HepG2 (cell line): ENCODE data around the gene MXRA8. TPM values are rescaled to one million over a fixed set of nuclear protein-coding genes. Genes with fewer than 3 reads are reported as not detected.

ENCODE experiments used
- ARID4A ChIP-seq: sonication (generic); formaldehyde crosslinking; IDR thresholded peaks from 2 replicates; pipeline ENCODE4 v1.5.0; 2020; ENCODE audit warnings: mild to moderate bottlenecking, missing genetic modification reagents, borderline replicate concordance
- CCAR2 ChIP-seq: fragments of 200-400 bp; formaldehyde crosslinking; optimal IDR thresholded peaks from 2 replicates; pipeline ENCODE3; 2018; ENCODE audit warnings: low read depth, mild to moderate bottlenecking, low read length, moderate library complexity
- PATZ1 ChIP-seq: sonication (generic); formaldehyde crosslinking; IDR thresholded peaks from 2 replicates; pipeline ENCODE4 v1.4.0; 2020; ENCODE audit warnings: missing genetic modification reagents
- PHF8 ChIP-seq: sonication (generic); formaldehyde crosslinking; IDR thresholded peaks from 2 replicates; pipeline ENCODE4 v1.5.0; 2020; ENCODE audit warnings: missing genetic modification reagents
- POLR2AphosphoS2 ChIP-seq: IDR thresholded peaks from 2 replicates; pipeline ENCODE4 v1.6.1; 2011; ENCODE audit warnings: low read depth, low read length, improper control_type of control experiment
- PRDM10 ChIP-seq: sonication (generic); formaldehyde crosslinking; IDR thresholded peaks from 2 replicates; pipeline ENCODE4 v1.4.0; 2020; ENCODE audit warnings: low read depth, missing genetic modification reagents
- SALL1 ChIP-seq: sonication (generic); formaldehyde crosslinking; IDR thresholded peaks from 2 replicates; pipeline ENCODE4 v1.8.0; 2022; ENCODE audit warnings: mild to moderate bottlenecking, missing genetic modification reagents
- SPEN ChIP-seq: sonication (generic); formaldehyde crosslinking; IDR thresholded peaks from 2 replicates; pipeline ENCODE4 v1.5.1; 2020; ENCODE audit warnings: low read depth, mild to moderate bottlenecking, missing genetic modification reagents
- SYNCRIP ChIP-seq: fragments of 200-400 bp; formaldehyde crosslinking; IDR thresholded peaks from 2 replicates; pipeline ENCODE4 v1.6.1; 2018; ENCODE audit warnings: mild to moderate bottlenecking, low read depth, low read length; ENCODE audit not compliant: insufficient read depth
- ZNF205 ChIP-seq: IDR thresholded peaks from 2 replicates; pipeline ENCODE4 v1.6.1; 2018; ENCODE audit warnings: missing biosample characterization, missing genetic modification reagents
- ZNF781 ChIP-seq: sonication (generic); formaldehyde crosslinking; IDR thresholded peaks from 2 replicates; pipeline ENCODE4 v1.5.1; 2020; ENCODE audit warnings: borderline replicate concordance, mild to moderate bottlenecking, missing genetic modification reagents; ENCODE audit errors: not compliant biosample characterization
- polyA plus RNA-seq, 8 experiments: library from polyadenylated mRNA; depleted of rRNA in 3 of 8; stranded (reverse) in 7 of 8; unstranded in 1 of 8; fragments of >200 nt; fragmentation: Illumina TruSeq in 4 of 8; extraction: Trizol in 4 of 8; gene quantifications; 2 replicates each; pipeline versions ENCODE4 v1.2.1 to v1.2.3, GENCODE V29; 2011 to 2016; ENCODE audit warnings: low read depth in 4 of 8, missing spikeins in 1 of 8, mixed read lengths in 1 of 8; ENCODE audit not compliant: insufficient read depth in 1 of 8
- total RNA-seq, 5 experiments: library from RNA; depleted of rRNA; stranded (reverse); fragments of >200 nt; fragmentation: Illumina TruSeq; extraction: Trizol; gene quantifications; 2 replicates each; pipeline ENCODE4 v1.2.3, GENCODE V29; 2016; ENCODE audit warnings: low read depth in 1 of 5
- TF ChIP-seq, protein P1 (sequence below): sonication (generic); formaldehyde crosslinking; IDR thresholded peaks from 2 replicates; pipeline ENCODE4; 2020; ENCODE audit warnings: missing genetic modification reagents, mild to moderate bottlenecking, borderline replicate concordance
- TF ChIP-seq, protein P2 (sequence below): sonication (generic); formaldehyde crosslinking; IDR thresholded peaks from 2 replicates; pipeline ENCODE4 v1.5.0; 2020; ENCODE audit warnings: missing genetic modification reagents

The MXRA8 gene
- total and polyA plus RNA-seq, 2 of the 13 experiments (the other 11 are each of a cell fraction or from before 2014, with no cell fraction given) = 19.8 to 44.8 TPM

GRCh38 chr1:1330366-1331067 lies 27.8 kb downstream of the MXRA8 start (continued):
- TF ChIP-seq PATZ1 (CRISPR knock-in tag) = 0 out of 2 replicates have a peak, but pooled peaks have one; percentile 45
- peak; percentile 17; the same call in 1 of the 2 replicates for TF ChIP-seq SALL1 (CRISPR knock-in tag)
- TF ChIP-seq SYNCRIP = no peak
- TF ChIP-seq POLR2AphosphoS2 = peak; percentile 18; the same call in 1 of the 2 replicates
- TF ChIP-seq ZNF781 = no peak
- peak; percentile 10; the same call in 1 of the 2 replicates for TF ChIP-seq ARID4A
- TF ChIP-seq, protein P1, sequence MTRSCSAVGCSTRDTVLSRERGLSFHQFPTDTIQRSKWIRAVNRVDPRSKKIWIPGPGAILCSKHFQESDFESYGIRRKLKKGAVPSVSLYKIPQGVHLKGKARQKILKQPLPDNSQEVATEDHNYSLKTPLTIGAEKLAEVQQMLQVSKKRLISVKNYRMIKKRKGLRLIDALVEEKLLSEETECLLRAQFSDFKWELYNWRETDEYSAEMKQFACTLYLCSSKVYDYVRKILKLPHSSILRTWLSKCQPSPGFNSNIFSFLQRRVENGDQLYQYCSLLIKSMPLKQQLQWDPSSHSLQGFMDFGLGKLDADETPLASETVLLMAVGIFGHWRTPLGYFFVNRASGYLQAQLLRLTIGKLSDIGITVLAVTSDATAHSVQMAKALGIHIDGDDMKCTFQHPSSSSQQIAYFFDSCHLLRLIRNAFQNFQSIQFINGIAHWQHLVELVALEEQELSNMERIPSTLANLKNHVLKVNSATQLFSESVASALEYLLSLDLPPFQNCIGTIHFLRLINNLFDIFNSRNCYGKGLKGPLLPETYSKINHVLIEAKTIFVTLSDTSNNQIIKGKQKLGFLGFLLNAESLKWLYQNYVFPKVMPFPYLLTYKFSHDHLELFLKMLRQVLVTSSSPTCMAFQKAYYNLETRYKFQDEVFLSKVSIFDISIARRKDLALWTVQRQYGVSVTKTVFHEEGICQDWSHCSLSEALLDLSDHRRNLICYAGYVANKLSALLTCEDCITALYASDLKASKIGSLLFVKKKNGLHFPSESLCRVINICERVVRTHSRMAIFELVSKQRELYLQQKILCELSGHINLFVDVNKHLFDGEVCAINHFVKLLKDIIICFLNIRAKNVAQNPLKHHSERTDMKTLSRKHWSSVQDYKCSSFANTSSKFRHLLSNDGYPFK (CRISPR knock-in tag) = 0 out of 2 replicates have a peak, but pooled peaks have one; percentile 2
- TF ChIP-seq CCAR2 = no peak
- 0 out of 2 replicates have a peak, but pooled peaks have one; percentile 7 for TF ChIP-seq SPEN (CRISPR knock-in tag)
- no peak for TF ChIP-seq ZNF205 (CRISPR knock-in tag)
- TF ChIP-seq, protein P2, sequence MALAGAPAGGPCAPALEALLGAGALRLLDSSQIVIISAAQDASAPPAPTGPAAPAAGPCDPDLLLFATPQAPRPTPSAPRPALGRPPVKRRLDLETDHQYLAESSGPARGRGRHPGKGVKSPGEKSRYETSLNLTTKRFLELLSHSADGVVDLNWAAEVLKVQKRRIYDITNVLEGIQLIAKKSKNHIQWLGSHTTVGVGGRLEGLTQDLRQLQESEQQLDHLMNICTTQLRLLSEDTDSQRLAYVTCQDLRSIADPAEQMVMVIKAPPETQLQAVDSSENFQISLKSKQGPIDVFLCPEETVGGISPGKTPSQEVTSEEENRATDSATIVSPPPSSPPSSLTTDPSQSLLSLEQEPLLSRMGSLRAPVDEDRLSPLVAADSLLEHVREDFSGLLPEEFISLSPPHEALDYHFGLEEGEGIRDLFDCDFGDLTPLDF (CRISPR knock-in tag) = no peak
- TF ChIP-seq PRDM10 (CRISPR knock-in tag) = peak; percentile 15; the same call in 1 of the 2 replicates
- TF ChIP-seq PHF8 (CRISPR knock-in tag) = 0 out of 2 replicates have a peak, but pooled peaks have one; percentile 10
